Nephron progenitor cell (in vitro differentiated cells): ENCODE results near the gene ENG.

Experiments
- DNase-seq: peaks from one replicate; pipeline ENCODE4 v3.0.0; 2021
- H3K27ac Mint-ChIP-seq: 2 replicates; pipeline ENCODE4 v1.8.0; 2021; ENCODE audit warnings: mild to moderate bottlenecking, moderate library complexity, mixed read lengths
- H3K27me3 Mint-ChIP-seq: 2 replicates; pipeline ENCODE4 v1.8.0; 2021; ENCODE audit warnings: mild to moderate bottlenecking, low read depth, mixed read lengths; ENCODE audit not compliant: poor library complexity
- H3K36me3 Mint-ChIP-seq: 2 replicates; pipeline ENCODE4 v1.8.0; 2021; ENCODE audit warnings: low read depth, mixed read lengths
- H3K4me1 Mint-ChIP-seq: 2 replicates; pipeline ENCODE4 v1.8.0; 2021; ENCODE audit warnings: mixed read lengths
- H3K4me3 Mint-ChIP-seq: 2 replicates; pipeline ENCODE4 v1.8.0; 2021; ENCODE audit warnings: mild to moderate bottlenecking, moderate library complexity, mixed read lengths
- H3K9me3 Mint-ChIP-seq: 2 replicates; pipeline ENCODE4 v1.8.0; 2021; ENCODE audit warnings: mild to moderate bottlenecking, moderate library complexity, mixed read lengths
- CTCF ChIP-seq: fragments of 200-600 bp; sonication (generic); IDR thresholded peaks from 2 replicates; pipeline ENCODE4 v1.5.0; 2021; ENCODE audit warnings: antibody characterized with exemption

ENG gene

GRCh38 chr9:127880143-127880542 lies 25.7 kb upstream of the ENG start:
- Mint-ChIP-seq H3K27me3 (peaks cover 3% of the 10 kb centered on the region), H3K4me1 (peaks cover 58% of the 10 kb centered on the region), H3K9me3 (no peaks in the 10 kb centered on the region), H3K36me3 (peaks cover 16% of the 10 kb centered on the region), H3K4me3 (no peak overlapping the region), H3K27ac (no peak overlapping the region)
- DNase-seq, result no peak
- TF ChIP-seq CTCF, result no peak

- no peak for TF ChIP-seq CTCF
- H3K9me3 Mint-ChIP-seq, result no peaks in the 10 kb centered on the region
- no peaks in the 10 kb centered on the region for H3K27me3 Mint-ChIP-seq
- peak overlapping the region; percentile 55 for H3K27ac Mint-ChIP-seq
- peaks cover 48% of the 10 kb centered on the region for H3K4me1 Mint-ChIP-seq
- DNase-seq, result no peak
- H3K36me3 Mint-ChIP-seq, result peaks cover 5% of the 10 kb centered on the region
- H3K4me3 Mint-ChIP-seq, result no peak overlapping the region
Measured at GRCh38 chr9:127878652-127879390, 24.4 kb upstream of the ENG start.

GRCh38 chr9:127878001-127878651 lies 23.7 kb upstream of the ENG start:
- Mint-ChIP-seq H3K27me3 (no peaks in the 10 kb centered on the region), H3K9me3 (no peaks in the 10 kb centered on the region), H3K4me3 (peak overlapping the region; percentile 77), H3K27ac (peak overlapping the region; percentile 55), H3K36me3 (peaks cover 5% of the 10 kb centered on the region), H3K4me1 (peaks cover 48% of the 10 kb centered on the region)
- no peak for DNase-seq
- TF ChIP-seq CTCF, result no peak

- H3K27ac Mint-ChIP-seq, result peak within 1 kb of the TSS; percentile 55
- peaks cover 5% of the 10 kb centered on the region for H3K36me3 Mint-ChIP-seq
- peaks cover 50% of the 10 kb centered on the region for H3K4me1 Mint-ChIP-seq
- no peaks in the 10 kb centered on the region for H3K27me3 Mint-ChIP-seq
- no peak for TF ChIP-seq CTCF
- H3K9me3 Mint-ChIP-seq, result no peaks in the 10 kb centered on the region
- H3K4me3 Mint-ChIP-seq, result peak within 1 kb of the TSS; percentile 79
- peak; percentile 76 for DNase-seq
Measured at GRCh38 chr9:127877566-127877998, 23.1 kb upstream of the ENG start, which contains the start of gene AK1. Gene AK1 (minus strand): TSS chr9:127877675. CDS start chr9:127874617, 3,058 bp downstream.

- Mint-ChIP-seq H3K9me3 (no peaks in the 10 kb centered on the region), H3K36me3 (peaks cover 5% of the 10 kb centered on the region), H3K27ac (no peak overlapping the region), H3K4me3 (peak overlapping the region; percentile 79), H3K27me3 (no peaks in the 10 kb centered on the region), H3K4me1 (peaks cover 53% of the 10 kb centered on the region)
- no peak for DNase-seq
- no peak for TF ChIP-seq CTCF
Measured at GRCh38 chr9:127876764-127877562, 22.5 kb upstream of the ENG start.
